Loucy (cell line): ENCODE results near the gene TNS3.

Source experiments
- H2AFZ ChIP-seq: fragments of 200-600 bp; sonication (generic); 2 replicates; pipeline ENCODE4 v1.6.0; 2016; ENCODE audit warnings: antibody characterized with exemption, mild to moderate bottlenecking, low read length, moderate library complexity
- H3F3A ChIP-seq: fragments of 200-600 bp; 2 replicates; pipeline ENCODE4 v1.6.0; 2016; ENCODE audit warnings: antibody characterized with exemption, low read depth, mild to moderate bottlenecking
- H3K27me3 ChIP-seq: fragments of 200-600 bp; sonication (generic); 2 replicates; pipeline ENCODE4 v1.6.1; 2014; ENCODE audit warnings: low read length, mild to moderate bottlenecking; ENCODE audit not compliant: insufficient read depth, poor library complexity, severe bottlenecking
- H3K36me3 ChIP-seq: fragments of 200-600 bp; sonication (generic); 2 replicates; pipeline ENCODE4 v1.6.1; 2016; ENCODE audit warnings: low read length; ENCODE audit not compliant: insufficient read depth
- H3K4me1 ChIP-seq: fragments of 200-600 bp; sonication (generic); 2 replicates; pipeline ENCODE4 v1.5.1; 2014; ENCODE audit warnings: low read length, mild to moderate bottlenecking; ENCODE audit not compliant: insufficient read depth, poor library complexity, severe bottlenecking
- H3K4me2 ChIP-seq: fragments of 200-600 bp; sonication (generic); 2 replicates; pipeline ENCODE4 v1.6.0; 2014; ENCODE audit warnings: antibody characterized with exemption, low read length, low read depth, mild to moderate bottlenecking; ENCODE audit not compliant: poor library complexity, severe bottlenecking
- H3K4me3 ChIP-seq: fragments of 200-600 bp; sonication (generic); 2 replicates; pipeline ENCODE4 v1.5.1; 2014; ENCODE audit warnings: low read length, mild to moderate bottlenecking, mixed read lengths; ENCODE audit not compliant: poor library complexity, severe bottlenecking
- H3K79me2 ChIP-seq: fragments of 200-600 bp; sonication (generic); 2 replicates; pipeline ENCODE4 v1.6.1; 2014; ENCODE audit warnings: low read length; ENCODE audit not compliant: insufficient read depth
- H3K9ac ChIP-seq: fragments of 200-600 bp; sonication (generic); 2 replicates; pipeline ENCODE4 v1.6.0; 2014; ENCODE audit warnings: mild to moderate bottlenecking, low read depth, low read length, moderate library complexity; ENCODE audit not compliant: poor library complexity, severe bottlenecking
- H3K9me2 ChIP-seq: fragments of 200-600 bp; sonication (generic); replicated peaks from 2 replicates; pipeline ENCODE4 v1.6.1; 2016; ENCODE audit warnings: low read depth, low read length, mixed read lengths
- H3K9me3 ChIP-seq: fragments of 200-600 bp; sonication (generic); 2 replicates; pipeline ENCODE4 v1.6.1; 2014; ENCODE audit warnings: mild to moderate bottlenecking, antibody characterized with exemption, low read length, low read depth; ENCODE audit not compliant: insufficient read depth
- H4K20me1 ChIP-seq: fragments of 200-600 bp; sonication (generic); 2 replicates; pipeline ENCODE4 v1.6.0; 2014; ENCODE audit warnings: antibody characterized with exemption, low read length, mild to moderate bottlenecking; ENCODE audit not compliant: insufficient read depth, poor library complexity, severe bottlenecking
- EZH2phosphoT487 ChIP-seq: fragments of 200-600 bp; IDR thresholded peaks from 2 replicates; pipeline ENCODE4 v1.6.1; 2018; ENCODE audit warnings: antibody characterized with exemption, mild to moderate bottlenecking, moderate library complexity, borderline replicate concordance
- TF ChIP-seq, protein P1 (sequence below): fragments of 200-600 bp; sonication (generic); conservative IDR thresholded peaks from 2 replicates; pipeline ENCODE4 v1.5.1; 2014; ENCODE audit warnings: mild to moderate bottlenecking, antibody characterized with exemption, low read length

Gene TNS3

DNA sequence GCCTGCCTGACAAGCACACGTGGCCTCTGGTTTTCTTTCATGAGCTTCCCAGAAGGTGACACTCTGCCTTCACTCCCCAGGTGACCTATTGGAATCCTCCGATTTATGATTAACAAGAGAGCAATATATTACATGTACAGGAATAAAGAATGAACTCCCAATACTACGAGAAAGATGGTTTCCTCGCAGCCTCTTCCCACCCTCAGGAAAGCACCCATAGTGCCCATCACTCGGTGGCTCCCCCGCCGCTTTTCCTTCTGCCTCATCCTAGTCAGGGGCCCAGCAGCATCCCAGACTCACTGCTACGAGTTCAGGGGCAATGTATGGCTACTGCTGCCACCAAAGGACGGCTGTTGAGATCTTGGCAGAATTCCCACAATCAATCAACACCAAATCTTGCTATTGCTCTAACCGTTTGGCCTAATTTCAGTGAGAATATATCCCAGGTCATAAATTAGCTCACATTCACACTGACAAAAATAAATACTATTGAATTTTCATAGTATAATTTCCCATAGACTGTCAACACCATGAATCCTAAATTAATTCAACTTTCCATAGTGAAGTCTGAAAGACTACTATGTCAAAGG is 196.3 kb downstream of the TNS3 start:
- H3K4me3 ChIP-seq, result no peak overlapping the region
- H3K36me3 ChIP-seq, result no peaks in the 10 kb centered on the region
- no peaks in the 10 kb centered on the region for H3K79me2 ChIP-seq
- H2AFZ ChIP-seq, result no peak overlapping the region
- H3K4me1 ChIP-seq, result no peaks in the 10 kb centered on the region
- H3F3A ChIP-seq, result no peaks in the 10 kb centered on the region
- no peaks in the 10 kb centered on the region for H4K20me1 ChIP-seq
- TF ChIP-seq, protein P1, sequence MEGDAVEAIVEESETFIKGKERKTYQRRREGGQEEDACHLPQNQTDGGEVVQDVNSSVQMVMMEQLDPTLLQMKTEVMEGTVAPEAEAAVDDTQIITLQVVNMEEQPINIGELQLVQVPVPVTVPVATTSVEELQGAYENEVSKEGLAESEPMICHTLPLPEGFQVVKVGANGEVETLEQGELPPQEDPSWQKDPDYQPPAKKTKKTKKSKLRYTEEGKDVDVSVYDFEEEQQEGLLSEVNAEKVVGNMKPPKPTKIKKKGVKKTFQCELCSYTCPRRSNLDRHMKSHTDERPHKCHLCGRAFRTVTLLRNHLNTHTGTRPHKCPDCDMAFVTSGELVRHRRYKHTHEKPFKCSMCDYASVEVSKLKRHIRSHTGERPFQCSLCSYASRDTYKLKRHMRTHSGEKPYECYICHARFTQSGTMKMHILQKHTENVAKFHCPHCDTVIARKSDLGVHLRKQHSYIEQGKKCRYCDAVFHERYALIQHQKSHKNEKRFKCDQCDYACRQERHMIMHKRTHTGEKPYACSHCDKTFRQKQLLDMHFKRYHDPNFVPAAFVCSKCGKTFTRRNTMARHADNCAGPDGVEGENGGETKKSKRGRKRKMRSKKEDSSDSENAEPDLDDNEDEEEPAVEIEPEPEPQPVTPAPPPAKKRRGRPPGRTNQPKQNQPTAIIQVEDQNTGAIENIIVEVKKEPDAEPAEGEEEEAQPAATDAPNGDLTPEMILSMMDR, result no peak
- no peak for TF ChIP-seq EZH2phosphoT487
- H3K9ac ChIP-seq, result no peak overlapping the region
- H3K9me2 ChIP-seq, result no peaks in the 10 kb centered on the region
- H3K27me3 ChIP-seq, result no peaks in the 10 kb centered on the region
- peaks cover 11% of the 10 kb centered on the region; the same call in 1 of the 2 replicates for H3K9me3 ChIP-seq
- H3K4me2 ChIP-seq, result no peak overlapping the region

DNA sequence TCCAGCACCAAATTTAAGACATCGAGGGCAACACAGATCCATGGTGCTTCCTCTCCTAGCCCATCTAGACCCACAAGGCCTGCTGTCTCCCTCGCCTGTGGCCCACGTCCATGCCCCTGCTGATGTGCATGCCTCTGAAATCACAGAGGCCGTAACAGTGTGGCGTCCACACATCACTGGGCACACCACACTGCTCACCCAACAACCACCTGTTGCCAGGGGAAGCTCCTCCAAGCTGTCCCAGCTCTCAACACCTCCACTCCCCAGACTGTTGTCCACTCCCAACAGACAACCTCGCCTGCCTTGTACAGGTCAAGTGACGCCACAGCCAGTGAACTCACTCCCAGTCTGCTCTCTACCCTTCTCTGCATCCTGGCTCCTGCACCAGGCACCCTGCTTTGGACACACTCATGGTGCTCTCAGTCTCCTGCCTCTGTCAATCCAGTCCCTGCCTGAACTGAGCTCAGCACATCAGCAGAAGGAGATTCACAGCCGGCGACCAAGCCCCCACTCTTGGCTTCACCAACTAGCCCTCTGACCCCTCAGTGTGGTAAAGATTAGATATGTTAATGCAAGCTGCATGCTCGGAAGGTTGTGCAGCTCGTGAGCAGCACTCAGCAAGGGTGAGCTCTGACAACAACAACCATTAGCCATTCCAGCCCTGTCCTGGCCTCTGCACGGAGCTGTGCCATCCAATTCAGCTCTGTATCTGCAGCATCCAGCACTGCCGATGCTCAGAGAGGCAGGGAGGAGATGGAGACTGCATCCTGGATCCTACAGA is 197.0 kb downstream of the TNS3 start:
- H3K9me2 ChIP-seq, result no peaks in the 10 kb centered on the region
- no peaks in the 10 kb centered on the region for H3K79me2 ChIP-seq
- no peaks in the 10 kb centered on the region for H3K4me1 ChIP-seq
- TF ChIP-seq EZH2phosphoT487, result no peak
- TF ChIP-seq, protein P1, result no peak
- no peak overlapping the region for H3K4me2 ChIP-seq
- no peaks in the 10 kb centered on the region for H3F3A ChIP-seq
- no peaks in the 10 kb centered on the region for H3K36me3 ChIP-seq
- H3K4me3 ChIP-seq, result no peak overlapping the region
- H3K27me3 ChIP-seq, result no peaks in the 10 kb centered on the region
- peaks cover 11% of the 10 kb centered on the region; the same call in 1 of the 2 replicates for H3K9me3 ChIP-seq
- H4K20me1 ChIP-seq, result no peaks in the 10 kb centered on the region
- no peak overlapping the region for H3K9ac ChIP-seq
- no peak overlapping the region for H2AFZ ChIP-seq

DNA sequence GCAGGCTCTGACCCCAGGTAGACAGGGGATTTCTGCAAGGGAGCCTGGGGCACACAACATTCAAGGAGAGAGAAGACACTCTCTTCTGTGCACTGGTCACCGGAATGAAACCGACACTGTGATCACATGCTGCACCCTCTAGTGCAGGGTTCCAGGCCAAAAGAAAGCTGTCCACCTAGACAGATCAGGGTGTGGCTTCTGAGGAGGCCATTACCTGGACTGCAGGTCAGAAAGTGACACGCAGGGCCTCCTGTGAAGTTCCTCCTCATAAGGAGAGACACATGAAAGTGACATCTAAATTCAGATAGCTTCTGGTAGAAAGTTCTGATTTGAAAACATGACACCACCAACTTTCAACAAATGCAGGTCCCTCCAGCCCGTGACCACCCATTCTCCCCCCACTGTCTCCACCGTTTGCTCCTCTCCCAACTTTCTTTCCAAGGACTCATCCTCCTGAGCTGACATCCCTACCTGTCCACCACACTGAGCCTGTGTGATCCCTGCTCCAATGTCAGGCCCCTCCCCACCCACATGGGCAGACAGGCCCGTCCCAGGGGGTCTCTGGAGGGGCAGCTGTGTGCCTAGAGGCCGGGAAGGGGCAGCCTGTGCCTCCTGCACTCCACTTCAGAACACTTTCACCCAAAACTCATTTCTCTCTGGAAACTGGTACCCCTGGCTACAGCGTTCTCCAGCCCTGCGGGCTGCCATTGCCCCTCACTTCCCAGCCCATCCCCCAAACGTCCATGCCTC is 198.0 kb downstream of the TNS3 start:
- Histone ChIP-seq H3K36me3 (no peaks in the 10 kb centered on the region), H3K4me3 (no peak overlapping the region), H2AFZ (no peak overlapping the region), H3K27me3 (no peaks in the 10 kb centered on the region), H3K79me2 (no peaks in the 10 kb centered on the region), H3F3A (no peaks in the 10 kb centered on the region), H3K9me3 (peaks cover 11% of the 10 kb centered on the region; the same call in 1 of the 2 replicates), H3K4me2 (no peak overlapping the region), H4K20me1 (no peaks in the 10 kb centered on the region), H3K9ac (no peak overlapping the region), H3K4me1 (no peaks in the 10 kb centered on the region), H3K9me2 (no peaks in the 10 kb centered on the region)
- TF ChIP-seq, protein P1, result no peak
- no peak for TF ChIP-seq EZH2phosphoT487
